BJ (cell line): ENCODE measurements around the gene OFD1. TPM values are rescaled to one million over a fixed set of nuclear protein-coding genes. Genes with fewer than 3 reads are reported as not detected.

Experiments
- CTCF ChIA-PET: fragments of 350-600 bp; formaldehyde crosslinking; extraction: SDS; loops from one replicate; lab custom pipeline; 2021; ENCODE audit warnings: antibody characterized with exemption, inconsistent platforms; lab: Yijun Ruan, JAX
- POLR2A ChIA-PET: fragments of 300-600 bp; sonication (Branson Sonifier 250); formaldehyde crosslinking; extraction: SDS; loops from one replicate; lab custom pipeline; 2021; ENCODE audit warnings: antibody characterized with exemption; lab: Charles Lee
- DNase-seq: peaks from one replicate; pipeline ENCODE4 v3.0.0-alpha.2; 2011; ENCODE audit warnings: low read depth
- H3K27me3 ChIP-seq: 2 replicates; pipeline ENCODE4 v1.6.0; 2011; ENCODE audit warnings: low read length; ENCODE audit not compliant: control insufficient read depth, insufficient read depth
- H3K36me3 ChIP-seq: 2 replicates; pipeline ENCODE4 v1.5.1; 2011; ENCODE audit warnings: low read length; ENCODE audit not compliant: control insufficient read depth, insufficient read depth
- H3K4me3 ChIP-seq: 2 replicates; pipeline ENCODE4 v1.5.1; 2011; ENCODE audit warnings: low read depth, mild to moderate bottlenecking, control low read depth, low read length
- CTCF ChIP-seq: IDR thresholded peaks from 2 replicates; pipeline ENCODE4 v1.5.1; 2011; ENCODE audit warnings: low read depth, mild to moderate bottlenecking, control low read depth, inconsistent platforms, low read length, moderate library complexity; ENCODE audit not compliant: insufficient read depth
- polyA plus RNA-seq: library from polyadenylated mRNA; depleted of rRNA; stranded (reverse); fragments of >200 nt; gene quantifications from 2 replicates; pipeline ENCODE4 v1.2.3, GENCODE V29; 2011

OFD1 gene
- polyA plus RNA-seq, 1 experiment = 4.9 TPM

- ChIA-PET POLR2A (no interaction called here), CTCF (interaction anchor here (0.8 kb wide), 1 partner anchor 279 kb away, joined by 4 read pairs; no protein-coding TSS in a partner anchor)
- DNase-seq = no peak
- no peak for TF ChIP-seq CTCF
- Histone ChIP-seq H3K4me3 (no peak overlapping the region), H3K36me3 (peaks cover 4% of the 10 kb centered on the region), H3K27me3 (no peaks in the 10 kb centered on the region)
These were observed 18.1 kb downstream of the OFD1 start for GRCh38 chrX:13752646-13753045.

- POLR2A ChIA-PET = no interaction called here
- no peak for TF ChIP-seq CTCF
- DNase-seq = no peak
- no peak overlapping the region for H3K4me3 ChIP-seq
- H3K36me3 ChIP-seq = peaks cover 4% of the 10 kb centered on the region
- no peaks in the 10 kb centered on the region for H3K27me3 ChIP-seq
- CTCF ChIA-PET = interaction anchor here (1.0 kb wide), 1 partner anchor 248 kb away, joined by 4 read pairs; no protein-coding TSS in a partner anchor
These were observed 20.2 kb downstream of the OFD1 start for GRCh38 chrX:13754765-13755164.

GRCh38 chrX:13755254-13755653 lies 20.7 kb downstream of the OFD1 start:
- peaks cover 4% of the 10 kb centered on the region for H3K36me3 ChIP-seq
- no peak for DNase-seq
- POLR2A ChIA-PET = no interaction called here
- H3K4me3 ChIP-seq = no peak overlapping the region
- H3K27me3 ChIP-seq = no peaks in the 10 kb centered on the region
- CTCF ChIA-PET = interaction anchor here (1.0 kb wide), 1 partner anchor 249 kb away, joined by 4 read pairs; no protein-coding TSS in a partner anchor
- no peak for TF ChIP-seq CTCF

GRCh38 chrX:13756381-13756780 lies 21.8 kb downstream of the OFD1 start:
- ChIA-PET POLR2A (no interaction called here), CTCF (no interaction called here)
- DNase-seq = no peak
- no peaks in the 10 kb centered on the region for H3K27me3 ChIP-seq
- peaks cover 6% of the 10 kb centered on the region for H3K36me3 ChIP-seq
- TF ChIP-seq CTCF = no peak
- no peak overlapping the region for H3K4me3 ChIP-seq

- H3K4me3 ChIP-seq = no peak overlapping the region
- H3K27me3 ChIP-seq = no peaks in the 10 kb centered on the region
- no peak for DNase-seq
- POLR2A ChIA-PET = no interaction called here
- CTCF ChIA-PET = no interaction called here
- TF ChIP-seq CTCF = no peak
- H3K36me3 ChIP-seq = peaks cover 4% of the 10 kb centered on the region
These were observed 24.7 kb downstream of the OFD1 start for GRCh38 chrX:13759152-13759718.
